GM12864 (cell line): ENCODE data around the gene KREMEN1.

Experiments
- DNase-seq: peaks from one replicate; pipeline ENCODE4 v3.0.0-alpha.2; 2011; ENCODE audit warnings: low read depth
- H3K4me3 ChIP-seq: 2 replicates; pipeline ENCODE4 v1.5.1; 2011; ENCODE audit warnings: mild to moderate bottlenecking, low read depth, low read length, control low read depth
- TF ChIP-seq, protein P1 (sequence below): IDR thresholded peaks from 2 replicates; pipeline ENCODE4 v1.5.1; 2011; ENCODE audit warnings: low read depth, mild to moderate bottlenecking, moderate library complexity, low read length, control low read depth, inconsistent platforms; ENCODE audit errors: missing control alignments

The KREMEN1 gene

DNA sequence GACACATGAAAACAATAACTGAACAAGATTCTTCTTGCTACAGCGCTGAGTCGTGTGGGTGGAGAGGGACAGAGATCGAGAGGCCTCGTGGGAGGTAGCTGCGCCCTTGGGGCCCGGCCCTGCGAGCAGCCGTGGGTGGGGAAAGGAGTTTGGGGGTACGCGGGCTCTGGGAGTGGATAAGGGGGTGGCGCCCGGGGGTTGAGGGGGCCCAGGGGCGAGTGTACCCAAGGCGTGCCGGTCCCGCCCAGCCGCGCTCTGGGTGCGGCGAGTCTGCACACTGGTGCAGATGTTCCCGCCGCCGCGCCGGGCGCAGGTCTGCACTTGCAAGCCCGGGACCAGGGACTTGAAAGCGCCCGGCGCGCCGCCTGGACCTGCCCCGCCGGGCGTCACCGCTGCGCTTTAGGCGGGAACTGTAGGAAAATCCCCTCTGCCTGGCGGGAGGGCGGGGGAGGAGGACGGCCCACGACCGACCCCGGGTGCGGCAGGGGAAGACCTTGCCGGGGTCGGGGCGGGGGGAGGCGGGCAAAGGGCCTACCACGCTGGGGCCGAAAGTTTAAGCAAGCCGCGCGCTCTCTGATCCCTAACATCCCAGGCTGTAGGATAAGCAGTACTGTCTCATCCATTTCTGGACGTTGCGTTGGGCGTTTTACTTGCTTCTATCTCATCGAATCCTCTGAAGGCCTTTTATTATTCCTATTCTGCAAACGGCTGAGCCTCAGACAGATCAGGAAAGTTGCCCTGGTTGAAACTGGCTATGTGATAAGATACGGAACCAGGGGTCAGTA is 1.4 kb upstream of the KREMEN1 start:
- TF ChIP-seq, protein P1, sequence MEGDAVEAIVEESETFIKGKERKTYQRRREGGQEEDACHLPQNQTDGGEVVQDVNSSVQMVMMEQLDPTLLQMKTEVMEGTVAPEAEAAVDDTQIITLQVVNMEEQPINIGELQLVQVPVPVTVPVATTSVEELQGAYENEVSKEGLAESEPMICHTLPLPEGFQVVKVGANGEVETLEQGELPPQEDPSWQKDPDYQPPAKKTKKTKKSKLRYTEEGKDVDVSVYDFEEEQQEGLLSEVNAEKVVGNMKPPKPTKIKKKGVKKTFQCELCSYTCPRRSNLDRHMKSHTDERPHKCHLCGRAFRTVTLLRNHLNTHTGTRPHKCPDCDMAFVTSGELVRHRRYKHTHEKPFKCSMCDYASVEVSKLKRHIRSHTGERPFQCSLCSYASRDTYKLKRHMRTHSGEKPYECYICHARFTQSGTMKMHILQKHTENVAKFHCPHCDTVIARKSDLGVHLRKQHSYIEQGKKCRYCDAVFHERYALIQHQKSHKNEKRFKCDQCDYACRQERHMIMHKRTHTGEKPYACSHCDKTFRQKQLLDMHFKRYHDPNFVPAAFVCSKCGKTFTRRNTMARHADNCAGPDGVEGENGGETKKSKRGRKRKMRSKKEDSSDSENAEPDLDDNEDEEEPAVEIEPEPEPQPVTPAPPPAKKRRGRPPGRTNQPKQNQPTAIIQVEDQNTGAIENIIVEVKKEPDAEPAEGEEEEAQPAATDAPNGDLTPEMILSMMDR, result no peak
- DNase-seq, result no peak
- no peak overlapping the region; the same call in 1 of the 2 replicates for H3K4me3 ChIP-seq

- TF ChIP-seq, protein P1, result no peak
- no peak overlapping the region for H3K4me3 ChIP-seq
- DNase-seq, result peak; percentile 19
Observed at GRCh38 chr22:29072193-29072978, 449 bp upstream of the KREMEN1 start.

- peak overlapping the region; percentile 31; the same call in 1 of the 2 replicates for H3K4me3 ChIP-seq
- TF ChIP-seq, protein P1, result no peak
- no peak for DNase-seq
Observed at GRCh38 chr22:29073618-29074275, 912 bp downstream of the KREMEN1 start.

GRCh38 chr22:29074276-29074772 is 1.5 kb downstream of the KREMEN1 start:
- H3K4me3 ChIP-seq, result no peak overlapping the region
- TF ChIP-seq, protein P1, result no peak
- DNase-seq, result no peak

GRCh38 chr22:29078036-29078868 is 5.4 kb downstream of the KREMEN1 start:
- no peak overlapping the region for H3K4me3 ChIP-seq
- DNase-seq, result no peak
- TF ChIP-seq, protein P1, result no peak

DNA sequence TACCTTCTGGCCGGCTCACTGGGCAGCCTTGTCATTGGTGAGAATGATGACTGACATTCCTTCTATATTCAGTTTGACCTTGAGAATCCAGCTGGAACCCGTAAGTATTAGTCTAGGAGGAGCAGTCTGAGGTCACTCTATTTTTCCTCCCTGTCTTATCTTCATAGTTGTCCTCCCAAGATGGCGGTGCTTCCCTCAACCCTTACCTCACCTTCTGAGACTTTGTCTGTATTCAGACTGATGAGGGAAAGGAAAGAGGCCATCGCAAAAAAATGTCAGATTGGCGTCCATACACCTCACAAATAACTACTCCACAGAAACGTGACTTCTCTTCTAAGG is 6.0 kb downstream of the KREMEN1 start:
- TF ChIP-seq, protein P1, result no peak
- no peak for DNase-seq
- H3K4me3 ChIP-seq, result no peak overlapping the region
